Central memory CD4-positive, alpha-beta T cell (primary cell): ENCODE data around the gene OSBPL3.

Source experiments
- DNase-seq: peaks from one replicate; pipeline ENCODE4 v3.0.0; 2022

Gene OSBPL3

GRCh38 chr7:24980534-24981170, 674 bp upstream of the OSBPL3 start:
- DNase-seq: no peak

DNA sequence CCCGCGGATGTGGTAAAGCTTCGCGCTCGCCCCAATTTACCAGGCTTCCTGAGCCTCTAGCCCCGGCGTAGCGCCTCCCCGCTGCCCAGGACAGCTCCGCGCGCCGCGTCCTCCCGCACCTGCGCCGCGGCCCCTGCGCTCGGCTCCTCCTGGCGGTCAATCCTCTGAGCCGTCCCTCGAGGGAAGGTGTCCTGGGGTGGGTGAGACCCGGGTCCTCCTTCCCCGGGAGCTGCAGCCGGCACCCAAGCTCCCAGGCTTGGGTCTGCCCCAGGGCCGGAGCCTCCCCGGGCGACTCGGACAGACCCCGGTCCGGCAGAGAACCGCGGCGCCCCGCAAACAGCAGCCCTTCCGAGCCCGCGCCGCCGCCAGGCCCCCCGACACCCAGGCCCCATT, 512 bp downstream of the OSBPL3 start:
- peak; percentile 80 for DNase-seq

GRCh38 chr7:24978843-24979469, 1.0 kb downstream of the OSBPL3 start:
- no peak for DNase-seq

DNA sequence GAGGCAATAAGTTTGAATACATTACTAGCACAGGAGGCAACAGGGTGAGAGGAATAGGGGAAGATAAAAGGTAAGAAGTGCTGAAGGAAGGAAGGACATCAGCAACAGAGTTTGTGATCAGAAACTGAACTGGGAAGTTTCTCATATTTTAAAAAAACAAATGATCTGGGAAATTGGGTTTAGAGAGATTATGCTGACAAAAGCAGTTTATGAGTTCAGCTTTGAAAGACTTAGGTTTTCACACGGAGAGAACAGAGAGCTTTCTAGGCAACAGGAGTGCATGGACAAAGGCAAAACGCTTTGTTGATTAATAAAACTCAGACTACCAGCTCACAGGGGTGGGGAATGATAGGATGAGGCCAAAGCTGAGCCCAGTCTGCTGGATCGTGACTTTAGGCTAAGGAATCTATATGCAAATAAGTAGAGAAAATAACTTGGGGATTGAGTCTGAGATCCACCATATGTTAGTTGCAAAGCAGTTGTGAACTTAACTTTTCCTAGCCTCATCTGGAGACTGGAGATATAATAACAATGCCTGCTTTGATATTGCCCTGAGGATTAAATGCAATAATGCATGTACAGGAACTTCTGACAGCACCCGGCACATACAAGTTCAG, 4.2 kb downstream of the OSBPL3 start:
- no peak for DNase-seq

- DNase-seq: no peak
Observed at GRCh38 chr7:24975172-24975571, 4.8 kb downstream of the OSBPL3 start.

DNA sequence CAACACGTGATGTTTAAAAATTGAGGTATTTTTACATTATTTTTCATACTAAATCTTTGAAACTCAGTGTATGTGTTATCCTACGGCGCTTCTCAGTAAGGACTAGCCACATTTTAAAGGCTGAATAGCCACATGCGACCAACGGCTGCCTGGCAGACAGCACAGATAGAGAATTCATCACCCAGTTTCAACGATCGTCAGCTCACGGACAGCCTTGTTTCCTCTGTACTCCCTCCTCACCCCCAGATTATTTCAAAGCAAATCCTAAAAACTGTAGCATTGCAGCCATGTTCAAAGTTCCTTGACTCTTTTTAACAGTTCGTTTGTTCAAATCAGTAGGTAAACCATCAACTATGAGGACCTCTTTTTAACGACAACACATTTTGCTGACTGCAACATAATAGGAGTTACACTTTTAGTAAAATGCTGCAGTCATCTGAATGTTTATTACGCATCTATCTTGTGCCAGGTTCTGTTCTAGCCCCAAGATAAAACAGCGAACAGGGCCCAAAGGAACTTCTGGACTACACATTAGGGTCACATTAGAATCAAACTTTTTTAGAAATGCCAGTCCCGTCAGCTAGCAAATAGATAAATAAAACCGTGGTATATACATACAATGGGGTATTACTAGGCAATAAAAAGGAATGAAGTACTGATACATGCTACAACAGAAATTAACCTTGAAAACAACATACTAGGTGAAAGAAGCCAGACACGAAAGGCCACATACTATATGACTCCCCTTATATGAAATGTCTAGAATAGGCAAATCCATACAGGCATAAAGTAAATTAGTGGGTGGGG, 5.7 kb downstream of the OSBPL3 start:
- no peak for DNase-seq

- no peak for DNase-seq
Observed at GRCh38 chr7:24972991-24973390, 7.0 kb downstream of the OSBPL3 start.

GRCh38 chr7:24972166-24972477, 7.9 kb downstream of the OSBPL3 start:
- DNase-seq: no peak

- no peak for DNase-seq
Observed at GRCh38 chr7:24971333-24972165, 8.4 kb downstream of the OSBPL3 start.

DNA sequence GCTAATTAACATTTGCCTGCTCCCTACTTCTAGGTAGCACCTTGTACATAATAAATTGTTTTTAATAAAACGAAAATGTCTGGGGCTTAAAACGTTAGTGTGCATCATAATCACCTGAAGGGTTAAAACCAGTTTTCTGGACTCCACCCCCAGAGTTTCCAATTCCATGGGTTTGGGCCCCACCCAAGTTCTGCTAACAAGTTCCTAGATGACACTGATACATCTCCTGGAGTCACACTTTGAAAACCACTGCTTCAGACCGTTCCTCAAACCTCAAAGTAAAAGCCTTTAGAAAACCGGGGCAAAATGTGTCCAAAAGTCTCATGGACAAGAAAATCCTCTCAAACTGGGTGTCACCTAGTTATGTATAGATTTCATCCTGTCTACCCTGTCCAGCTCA, 9.3 kb downstream of the OSBPL3 start:
- no peak for DNase-seq

DNA sequence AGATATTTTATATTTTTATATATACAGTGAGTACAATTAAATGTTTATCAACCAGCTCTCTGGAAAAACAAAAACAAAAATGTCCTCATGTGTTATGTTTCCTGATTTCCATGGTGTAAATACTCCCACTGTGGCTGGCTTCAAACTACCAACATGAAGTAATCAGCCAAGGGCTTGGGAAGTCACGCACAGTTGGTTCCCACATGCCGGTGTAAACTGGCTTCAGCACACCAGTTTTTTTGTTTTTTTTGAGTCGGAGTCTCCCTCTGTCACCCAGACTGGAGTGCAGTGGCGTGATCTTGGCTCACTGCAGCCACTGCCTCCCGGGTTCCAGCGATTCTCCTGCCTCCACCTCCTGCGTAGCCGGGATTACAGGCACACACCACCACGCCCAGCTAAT, 11.8 kb downstream of the OSBPL3 start:
- no peak for DNase-seq

GRCh38 chr7:24967696-24968095, 12.3 kb downstream of the OSBPL3 start:
- no peak for DNase-seq

DNA sequence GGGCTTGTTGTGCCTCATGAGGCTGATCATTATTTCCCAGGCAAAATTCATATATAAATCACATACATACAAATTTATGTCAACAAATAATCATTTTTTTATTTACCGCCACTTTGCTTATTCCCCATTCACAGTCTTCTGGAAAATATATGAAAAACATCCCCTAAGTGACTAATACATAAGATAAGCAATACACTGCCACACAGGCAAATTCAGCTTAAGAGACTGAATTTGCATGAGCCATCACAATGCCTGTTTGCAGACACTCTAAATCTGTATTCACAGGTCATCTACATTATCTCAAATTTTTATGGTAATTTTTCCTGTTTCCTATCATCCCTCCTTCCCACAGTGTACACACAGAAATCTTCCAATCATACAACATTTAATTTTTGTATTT, 13.2 kb downstream of the OSBPL3 start:
- DNase-seq: no peak

GRCh38 chr7:24965831-24966708, 13.9 kb downstream of the OSBPL3 start:
- DNase-seq: peak; percentile 43

DNA sequence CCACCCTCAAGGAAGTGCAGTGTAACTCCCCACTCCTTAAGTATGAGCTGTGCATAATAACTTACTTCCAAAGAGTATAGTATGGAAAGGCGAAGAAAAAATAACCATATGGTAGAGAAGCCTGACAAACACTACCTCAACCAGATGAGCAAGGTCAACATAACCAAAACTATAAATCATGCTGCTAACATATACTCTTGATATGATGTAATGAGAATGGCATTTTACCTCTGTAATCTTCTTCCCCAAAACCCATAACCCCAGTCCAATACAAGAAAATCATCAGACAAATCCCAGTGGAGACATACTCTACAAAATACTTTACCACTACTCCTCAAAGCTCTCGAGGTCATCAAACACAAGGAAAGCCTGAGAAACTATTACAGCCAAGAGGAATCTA, 15.8 kb downstream of the OSBPL3 start:
- no peak for DNase-seq

GRCh38 chr7:24963218-24963617, 16.8 kb downstream of the OSBPL3 start:
- DNase-seq: no peak

GRCh38 chr7:24962418-24962962, 17.5 kb downstream of the OSBPL3 start:
- no peak for DNase-seq

GRCh38 chr7:24959735-24960485, 20.1 kb downstream of the OSBPL3 start:
- DNase-seq: no peak

GRCh38 chr7:24958399-24958798, 21.6 kb downstream of the OSBPL3 start:
- no peak for DNase-seq

GRCh38 chr7:24956021-24956420, 24.0 kb downstream of the OSBPL3 start:
- no peak for DNase-seq

GRCh38 chr7:24955313-24955712, 24.7 kb downstream of the OSBPL3 start:
- no peak for DNase-seq
